ENCODE measurements around the gene KCNJ4. TPM values are rescaled to one million over a fixed set of nuclear protein-coding genes. Genes with fewer than 3 reads are reported as not detected.

KCNJ4 gene
- total RNA-seq, 1 experiment from 2014 or later = 0.18 TPM

- POLR2A ChIA-PET = no interaction called here
Observed at GRCh38 chr22:38429499-38430068, 25.4 kb downstream of the KCNJ4 start.

GRCh38 chr22:38428714-38429113, 26.3 kb downstream of the KCNJ4 start:
- TF ChIP-seq POLR2AphosphoS5 (IDR thresholded peaks at IDR 0.05; ENCODE audit: low read depth, low read length) (no peak), TCF7L2 (IDR thresholded peaks at IDR 0.05; ENCODE audit: low read depth, low read length) (no peak), SIN3A (IDR thresholded peaks at IDR 0.05; ENCODE audit: borderline replicate concordance, insufficient read depth, low read depth, low read length) (no peak)
- TF ChIP-seq, protein P1, sequence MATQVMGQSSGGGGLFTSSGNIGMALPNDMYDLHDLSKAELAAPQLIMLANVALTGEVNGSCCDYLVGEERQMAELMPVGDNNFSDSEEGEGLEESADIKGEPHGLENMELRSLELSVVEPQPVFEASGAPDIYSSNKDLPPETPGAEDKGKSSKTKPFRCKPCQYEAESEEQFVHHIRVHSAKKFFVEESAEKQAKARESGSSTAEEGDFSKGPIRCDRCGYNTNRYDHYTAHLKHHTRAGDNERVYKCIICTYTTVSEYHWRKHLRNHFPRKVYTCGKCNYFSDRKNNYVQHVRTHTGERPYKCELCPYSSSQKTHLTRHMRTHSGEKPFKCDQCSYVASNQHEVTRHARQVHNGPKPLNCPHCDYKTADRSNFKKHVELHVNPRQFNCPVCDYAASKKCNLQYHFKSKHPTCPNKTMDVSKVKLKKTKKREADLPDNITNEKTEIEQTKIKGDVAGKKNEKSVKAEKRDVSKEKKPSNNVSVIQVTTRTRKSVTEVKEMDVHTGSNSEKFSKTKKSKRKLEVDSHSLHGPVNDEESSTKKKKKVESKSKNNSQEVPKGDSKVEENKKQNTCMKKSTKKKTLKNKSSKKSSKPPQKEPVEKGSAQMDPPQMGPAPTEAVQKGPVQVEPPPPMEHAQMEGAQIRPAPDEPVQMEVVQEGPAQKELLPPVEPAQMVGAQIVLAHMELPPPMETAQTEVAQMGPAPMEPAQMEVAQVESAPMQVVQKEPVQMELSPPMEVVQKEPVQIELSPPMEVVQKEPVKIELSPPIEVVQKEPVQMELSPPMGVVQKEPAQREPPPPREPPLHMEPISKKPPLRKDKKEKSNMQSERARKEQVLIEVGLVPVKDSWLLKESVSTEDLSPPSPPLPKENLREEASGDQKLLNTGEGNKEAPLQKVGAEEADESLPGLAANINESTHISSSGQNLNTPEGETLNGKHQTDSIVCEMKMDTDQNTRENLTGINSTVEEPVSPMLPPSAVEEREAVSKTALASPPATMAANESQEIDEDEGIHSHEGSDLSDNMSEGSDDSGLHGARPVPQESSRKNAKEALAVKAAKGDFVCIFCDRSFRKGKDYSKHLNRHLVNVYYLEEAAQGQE (IDR thresholded peaks at IDR 0.05; ENCODE audit: insufficient read depth in 1 of 2, low read depth in 2 of 2, low read length in 1 of 2) = no peak
- TF ChIP-seq, protein P2, sequence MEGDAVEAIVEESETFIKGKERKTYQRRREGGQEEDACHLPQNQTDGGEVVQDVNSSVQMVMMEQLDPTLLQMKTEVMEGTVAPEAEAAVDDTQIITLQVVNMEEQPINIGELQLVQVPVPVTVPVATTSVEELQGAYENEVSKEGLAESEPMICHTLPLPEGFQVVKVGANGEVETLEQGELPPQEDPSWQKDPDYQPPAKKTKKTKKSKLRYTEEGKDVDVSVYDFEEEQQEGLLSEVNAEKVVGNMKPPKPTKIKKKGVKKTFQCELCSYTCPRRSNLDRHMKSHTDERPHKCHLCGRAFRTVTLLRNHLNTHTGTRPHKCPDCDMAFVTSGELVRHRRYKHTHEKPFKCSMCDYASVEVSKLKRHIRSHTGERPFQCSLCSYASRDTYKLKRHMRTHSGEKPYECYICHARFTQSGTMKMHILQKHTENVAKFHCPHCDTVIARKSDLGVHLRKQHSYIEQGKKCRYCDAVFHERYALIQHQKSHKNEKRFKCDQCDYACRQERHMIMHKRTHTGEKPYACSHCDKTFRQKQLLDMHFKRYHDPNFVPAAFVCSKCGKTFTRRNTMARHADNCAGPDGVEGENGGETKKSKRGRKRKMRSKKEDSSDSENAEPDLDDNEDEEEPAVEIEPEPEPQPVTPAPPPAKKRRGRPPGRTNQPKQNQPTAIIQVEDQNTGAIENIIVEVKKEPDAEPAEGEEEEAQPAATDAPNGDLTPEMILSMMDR (IDR thresholded peaks at IDR 0.05) = no peak
- DNase-seq (ENCODE audit: low read depth, low spot score) = no peak
- no TSS peak for BruUV-seq (replicated peaks)
- no peak overlapping the region for H3K27ac ChIP-seq (ENCODE audit: low read length)
- intact Hi-C loops (cut with micrococcal nuclease; ENCODE audit: unreplicated experiment) = no loop called here
- CTCF ChIA-PET = interaction anchor here (0.7 kb wide), 1 partner anchor 239 kb away, joined by 3 read pairs; no protein-coding TSS in a partner anchor
- POLR2A ChIA-PET = no interaction called here
- no peak overlapping the region for H3K4me3 ChIP-seq (ENCODE audit: low read depth in 2 of 2, low read length in 2 of 2)
- in situ Hi-C loops (cut with HindIII; ENCODE audit: low pct_unique_long_range_greater_than_20kb, low sequenced_read_pairs) = no loop called here
- no peak for ATAC-seq
- no peaks in the 10 kb centered on the region for H3K9me3 ChIP-seq (ENCODE audit: control insufficient read depth, insufficient read depth, low read depth, low read length)
- no peaks in the 10 kb centered on the region; the same call in 1 of the 2 replicates for H3K4me1 ChIP-seq (ENCODE audit: control insufficient read depth, insufficient read depth, low read length)
- H3K27me3 ChIP-seq (ENCODE audit: control insufficient read depth, insufficient read depth, low read length) = no peaks in the 10 kb centered on the region
- H3K36me3 ChIP-seq (ENCODE audit: control insufficient read depth, insufficient read depth, low read length) = no peaks in the 10 kb centered on the region

More at GRCh38 chr22:38429499-38430068, 25.4 kb downstream of the KCNJ4 start:
- DNase-seq (ENCODE audit: low read depth, low spot score) = no peak
- BruUV-seq (replicated peaks) = no TSS peak
- Histone ChIP-seq H3K4me1 (ENCODE audit: control insufficient read depth, insufficient read depth, low read length) (no peaks in the 10 kb centered on the region; the same call in 1 of the 2 replicates), H3K27ac (ENCODE audit: low read length) (no peak overlapping the region), H3K9me3 (ENCODE audit: control insufficient read depth, insufficient read depth, low read depth, low read length) (no peaks in the 10 kb centered on the region), H3K36me3 (ENCODE audit: control insufficient read depth, insufficient read depth, low read length) (no peaks in the 10 kb centered on the region), H3K27me3 (ENCODE audit: control insufficient read depth, insufficient read depth, low read length) (no peaks in the 10 kb centered on the region), H3K4me3 (ENCODE audit: low read depth in 2 of 2, low read length in 2 of 2) (no peak overlapping the region)
- TF ChIP-seq, protein P1 (IDR thresholded peaks at IDR 0.05; ENCODE audit: insufficient read depth in 1 of 2, low read depth in 2 of 2, low read length in 1 of 2) = no peak
- TF ChIP-seq POLR2AphosphoS5 (IDR thresholded peaks at IDR 0.05; ENCODE audit: low read depth, low read length) (no peak), SIN3A (IDR thresholded peaks at IDR 0.05; ENCODE audit: borderline replicate concordance, insufficient read depth, low read depth, low read length) (no peak), TCF7L2 (IDR thresholded peaks at IDR 0.05; ENCODE audit: low read depth, low read length) (no peak)
- TF ChIP-seq, protein P2 (IDR thresholded peaks at IDR 0.05) = no peak
- in situ Hi-C loops (cut with HindIII; ENCODE audit: low pct_unique_long_range_greater_than_20kb, low sequenced_read_pairs) (no loop called here), intact Hi-C loops (cut with micrococcal nuclease; ENCODE audit: unreplicated experiment) (no loop called here)
- CTCF ChIA-PET = no interaction called here
- ATAC-seq = no peak

Measured in Panc1 (cell line).